AG10803 (cell line): ENCODE data around the gene SF3A1.

Source experiments
- DNase-seq: peaks from one replicate; pipeline ENCODE4 v3.0.0; 2010; ENCODE audit warnings: low read depth
- H3K4me3 ChIP-seq: 2 replicates; pipeline ENCODE4 v1.5.1; 2011; ENCODE audit warnings: mild to moderate bottlenecking, low read length, control low read depth
- CTCF ChIP-seq: conservative IDR thresholded peaks from 2 replicates; pipeline ENCODE4 v1.5.1; 2011; ENCODE audit warnings: mild to moderate bottlenecking, low read length, control low read depth, inconsistent platforms

The SF3A1 gene

DNA sequence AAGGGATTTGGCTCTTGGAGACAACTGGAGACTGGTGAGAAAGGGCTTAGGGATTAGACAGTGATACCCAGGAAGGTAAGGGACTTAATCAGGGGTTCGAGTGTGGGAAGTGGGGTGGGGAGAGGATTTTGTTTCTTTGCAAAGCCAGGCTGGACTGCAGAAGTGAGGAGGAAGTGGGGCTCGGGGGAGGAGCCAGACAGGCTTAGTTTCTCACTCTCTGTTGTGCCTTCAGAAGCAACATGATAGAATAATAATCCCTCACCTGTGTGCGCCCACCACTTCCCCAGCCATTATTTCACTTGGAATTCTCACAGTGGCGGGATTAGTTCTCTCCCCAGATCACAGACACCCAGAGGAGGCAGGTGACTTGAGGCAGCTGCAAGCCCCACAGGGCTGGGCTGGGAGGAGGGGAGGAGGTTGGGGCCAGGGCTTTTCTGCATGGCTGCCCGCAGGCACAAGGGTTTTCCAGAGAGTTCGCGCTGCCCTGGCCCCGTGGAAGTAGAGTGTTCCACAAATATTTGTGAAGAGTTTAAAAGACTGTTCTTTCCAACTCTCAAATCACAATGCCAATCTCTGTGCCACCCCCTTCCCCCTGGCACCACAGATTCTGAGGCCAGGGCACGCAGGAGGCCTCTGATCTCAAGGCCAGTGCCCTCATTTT, 36.1 kb upstream of the SF3A1 start:
- TF ChIP-seq CTCF, result no peak
- no peak for DNase-seq
- H3K4me3 ChIP-seq, result no peak overlapping the region

DNA sequence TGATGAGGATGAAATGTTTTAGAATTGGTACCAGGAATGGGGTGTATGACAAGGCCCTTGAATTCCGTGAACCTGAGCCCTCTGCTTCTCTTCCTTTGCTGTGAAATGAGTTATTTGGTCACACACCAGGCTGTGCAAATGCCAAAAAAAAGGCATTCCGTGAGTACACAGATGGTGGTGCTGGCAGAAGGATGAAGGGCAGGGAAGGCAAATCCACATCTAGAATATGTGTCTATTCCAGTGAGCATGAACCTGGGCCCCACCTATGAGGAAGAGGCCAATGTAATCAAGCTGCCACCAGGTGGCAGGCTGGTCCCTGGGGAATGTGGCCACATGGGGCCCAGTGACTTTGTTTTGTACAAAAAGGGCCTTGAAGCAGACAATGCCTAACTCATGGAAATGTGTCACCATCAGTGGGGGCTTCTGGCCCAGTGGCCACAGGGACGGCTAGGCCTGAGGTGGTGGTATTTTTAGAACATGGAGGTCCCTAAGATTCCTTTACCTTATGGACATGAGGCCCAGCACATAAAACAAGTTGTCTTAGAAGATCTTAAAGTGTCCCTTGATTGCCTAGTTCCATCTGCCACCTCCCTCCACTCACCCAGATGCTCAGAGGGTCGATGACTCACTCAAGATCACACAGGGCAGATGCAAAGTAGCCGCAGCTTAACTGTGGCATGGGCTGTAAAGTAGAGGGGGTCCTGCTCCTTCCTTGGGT, 34.4 kb upstream of the SF3A1 start:
- TF ChIP-seq CTCF, result peak; percentile 62
- no peak overlapping the region for H3K4me3 ChIP-seq
- peak; percentile 58 for DNase-seq

GRCh38 chr22:30386960-30387827, 30.5 kb upstream of the SF3A1 start, which contains the start of gene RNF215:
Gene RNF215, minus strand, starts transcription at chr22:30387411. Its CDS starts 98 bp downstream, at chr22:30387313.
- H3K4me3 ChIP-seq, result peak within 1 kb of the TSS; percentile 74
- TF ChIP-seq CTCF, result peak; percentile 63
- DNase-seq, result peak; percentile 65

DNA sequence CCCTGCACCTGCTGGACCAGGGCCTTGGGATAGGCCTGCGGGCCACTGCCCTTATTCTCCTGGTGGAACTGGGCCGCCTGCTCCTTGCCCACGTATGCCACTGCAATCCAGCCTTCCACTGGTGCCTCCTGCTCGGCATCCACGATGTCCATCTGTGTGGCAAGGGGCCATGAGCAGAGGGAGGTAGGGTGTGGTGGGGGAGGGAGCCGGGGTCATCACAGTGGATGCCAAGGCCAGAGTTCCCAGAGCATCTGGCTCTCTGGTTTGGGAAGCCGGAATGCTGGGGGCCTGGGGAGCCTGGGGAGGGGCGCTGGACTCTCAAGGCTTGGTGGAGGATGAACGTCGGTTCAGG, 29.9 kb upstream of the SF3A1 start:
- H3K4me3 ChIP-seq, result peak overlapping the region; percentile 74
- no peak for DNase-seq

DNA sequence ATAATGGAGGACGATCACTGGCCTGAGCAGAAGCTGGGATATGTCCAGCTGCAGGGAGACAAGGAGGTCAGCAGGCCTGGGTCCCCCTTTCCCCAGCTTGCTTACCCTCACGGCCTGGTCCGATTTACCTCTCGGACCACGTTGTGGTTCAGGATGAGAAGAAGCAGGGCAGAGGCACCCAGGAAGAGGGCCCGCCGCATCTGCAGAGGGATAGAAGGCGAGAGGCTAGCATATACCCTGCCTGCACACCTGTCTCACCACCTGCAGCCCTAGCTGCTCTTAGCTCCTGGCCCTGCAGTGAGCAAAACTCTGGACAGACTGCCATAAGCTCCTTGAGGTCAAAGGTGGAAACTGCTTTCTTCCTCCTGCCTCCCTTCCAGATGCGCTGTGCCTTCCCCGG, 29.2 kb upstream of the SF3A1 start:
- no peak for DNase-seq
- no peak for TF ChIP-seq CTCF
- peak overlapping the region; percentile 74; the same call in 1 of the 2 replicates for H3K4me3 ChIP-seq

More for the DNA sequence above, 29.9 kb upstream of the SF3A1 start:
- TF ChIP-seq CTCF, result no peak; the same call in 1 of the 2 replicates

DNA sequence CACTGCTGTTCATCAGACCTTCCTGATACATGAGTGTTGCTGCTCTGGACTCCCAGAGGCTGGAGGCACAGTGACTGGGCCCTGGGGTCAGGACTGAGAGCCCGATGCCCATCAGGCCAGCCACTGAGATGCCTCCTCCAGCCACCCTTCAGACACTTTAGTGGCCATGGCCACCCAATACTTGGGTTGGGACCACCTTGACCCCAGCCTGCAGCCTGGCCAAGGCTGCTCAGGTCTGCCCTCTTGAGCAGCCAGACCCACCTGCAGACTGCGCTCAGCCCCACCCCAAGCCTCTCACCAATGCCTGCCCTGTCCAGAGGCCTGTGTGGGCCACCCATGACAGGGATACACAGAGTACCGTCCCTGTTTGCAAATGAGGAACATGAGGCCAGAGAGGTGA, 26.4 kb upstream of the SF3A1 start:
- no peak for TF ChIP-seq CTCF
- no peak for DNase-seq
- no peak overlapping the region for H3K4me3 ChIP-seq
